Endothelial cell of umbilical vein (primary cell): ENCODE results near the gene COL28A1. TPM values are rescaled to one million over a fixed set of nuclear protein-coding genes. Genes with fewer than 3 reads are reported as not detected.

Experiments used
- BruUV-seq: library from RNA; stranded (reverse); fragments of 400-500 nt; replicated peaks from 2 replicates; lab custom pipeline; 2021; lab: Mats Ljungman, UMichigan
- CTCF ChIA-PET: fragments of 300-600, 350-600 bp; sonication (Branson Sonifier 250); formaldehyde crosslinking; loops from one replicate; lab custom pipeline; 2021; ENCODE audit warnings: antibody characterized with exemption, inconsistent platforms; lab: Charles Lee
- POLR2A ChIA-PET: fragments of 300-600, 350-600 bp; sonication (Branson Sonifier 250); formaldehyde crosslinking; loops from one replicate; lab custom pipeline; 2021; ENCODE audit warnings: antibody characterized with exemption, inconsistent platforms; lab: Charles Lee
- DNase-seq: peaks from one replicate; pipeline ENCODE4 v3.0.0-alpha.2; 2011; ENCODE audit warnings: low read depth, low spot score
- FAIRE-seq: peaks from 2 replicates; lab custom pipeline; 2011; peaks lifted over from hg19 to GRCh38; lab: Jason Lieb, UNC
- H2AFZ ChIP-seq: 2 replicates; pipeline ENCODE4 v1.6.0; 2012; ENCODE audit warnings: low read depth, low read length, control low read depth, inconsistent platforms
- H3K27ac ChIP-seq: 2 replicates; pipeline ENCODE4 v1.5.1; 2011; ENCODE audit warnings: low read depth, mild to moderate bottlenecking, control low read depth, low read length, moderate library complexity; ENCODE audit not compliant: insufficient read depth
- H3K27me3 ChIP-seq, 2 experiments: 2 replicates each; pipeline versions ENCODE4 v1.6.0 to v1.6.1; 2011; ENCODE audit warnings: low read length in 2 of 2, mixed read lengths in 1 of 2; ENCODE audit not compliant: control insufficient read depth in 2 of 2, insufficient read depth in 2 of 2
- H3K36me3 ChIP-seq, 2 experiments: 2 replicates in 1 of 2; 3 replicates in 1 of 2; pipeline ENCODE4 v1.5.1; 2011; ENCODE audit warnings: low read length in 2 of 2, mild to moderate bottlenecking in 1 of 2, moderate library complexity in 1 of 2; ENCODE audit not compliant: control insufficient read depth in 2 of 2, insufficient read depth in 2 of 2; ENCODE audit errors: extremely low read depth in 1 of 2
- H3K4me1 ChIP-seq: 3 replicates; pipeline ENCODE4 v1.5.1; 2011; ENCODE audit warnings: mild to moderate bottlenecking, low read length; ENCODE audit not compliant: control insufficient read depth, insufficient read depth; ENCODE audit errors: extremely low read depth
- H3K4me2 ChIP-seq: 2 replicates; pipeline ENCODE4 v1.6.1; 2011; ENCODE audit warnings: low read length, control low read depth, mixed read lengths; ENCODE audit not compliant: insufficient read depth
- H3K4me3 ChIP-seq, 3 experiments: fragments of 200-600 bp in 1 of 3; sonication (generic), shearing (Covaris generic) in 1 of 3; replicated peaks in 1 of 3; 2 replicates each; pipeline ENCODE4 v1.5.1; 2011 to 2016; ENCODE audit warnings: control low read depth in 3 of 3, low read length in 3 of 3, mild to moderate bottlenecking in 2 of 3, inconsistent platforms in 1 of 3, low read depth in 1 of 3, moderate library complexity in 1 of 3; ENCODE audit not compliant: insufficient read depth in 1 of 3
- H3K79me2 ChIP-seq: 2 replicates; pipeline ENCODE4 v1.6.0; 2012; ENCODE audit warnings: low read length, inconsistent platforms; ENCODE audit not compliant: control insufficient read depth, insufficient read depth
- H3K9ac ChIP-seq: replicated peaks from 2 replicates; pipeline ENCODE3; 2011; ENCODE audit warnings: low read length, control low read depth; ENCODE audit not compliant: insufficient read depth; ENCODE audit errors: extremely low read depth
- H3K9me1 ChIP-seq: replicated peaks from 3 replicates; pipeline ENCODE4 v1.6.0; 2011; ENCODE audit warnings: mild to moderate bottlenecking, low read length; ENCODE audit not compliant: control insufficient read depth, insufficient read depth; ENCODE audit errors: extremely low read depth
- H3K9me3 ChIP-seq: replicated peaks from 2 replicates; pipeline ENCODE4 v1.5.1; 2012; ENCODE audit warnings: low read length, inconsistent platforms; ENCODE audit not compliant: control insufficient read depth, insufficient read depth
- H4K20me1 ChIP-seq: replicated peaks from 2 replicates; pipeline ENCODE3; 2011; ENCODE audit warnings: mild to moderate bottlenecking, low read length; ENCODE audit not compliant: control insufficient read depth, insufficient read depth; ENCODE audit errors: extremely low read depth
- CTCF ChIP-seq, 2 donors: IDR thresholded peaks; 1 replicate in 1 of 2; 2 replicates in 1 of 2; pipeline ENCODE4 v1.5.1; 2011; ENCODE audit warnings: low read length in 2 of 2, mild to moderate bottlenecking in 2 of 2, moderate library complexity in 2 of 2, control low read depth in 1 of 2, inconsistent platforms in 1 of 2, low read depth in 1 of 2; ENCODE audit not compliant: insufficient read depth in 1 of 2; ENCODE audit errors: extremely low read depth in 1 of 2
- EZH2 ChIP-seq: IDR thresholded peaks from 2 replicates; pipeline ENCODE4 v1.6.1; 2012; ENCODE audit warnings: borderline replicate concordance, low read depth, mild to moderate bottlenecking, moderate library complexity, low read length, inconsistent platforms; ENCODE audit not compliant: severe bottlenecking
- FOS ChIP-seq: IDR thresholded peaks from 2 replicates; pipeline ENCODE4 v1.6.1; 2011; ENCODE audit warnings: mild to moderate bottlenecking, low read length, moderate library complexity, borderline replicate concordance; ENCODE audit not compliant: insufficient read depth
- GATA2 ChIP-seq: IDR thresholded peaks from 2 replicates; pipeline ENCODE4 v1.7.0; 2011; ENCODE audit warnings: low read depth, mild to moderate bottlenecking, moderate library complexity, mixed read lengths, low read length; ENCODE audit not compliant: insufficient read length, insufficient read depth
- JUN ChIP-seq: IDR thresholded peaks from 2 replicates; pipeline ENCODE4 v1.6.1; 2011; ENCODE audit warnings: borderline replicate concordance, low read depth; ENCODE audit not compliant: insufficient read length, insufficient read depth
- MAX ChIP-seq: IDR thresholded peaks from 2 replicates; pipeline ENCODE4 v1.6.1; 2011; ENCODE audit not compliant: insufficient read depth, insufficient read length
- MYC ChIP-seq: IDR thresholded peaks from one replicate; pipeline ENCODE4 v1.6.1; 2011; ENCODE audit warnings: mild to moderate bottlenecking, low read depth, low read length
- POLR2A ChIP-seq: IDR thresholded peaks from 2 replicates; pipeline ENCODE4 v1.6.1; 2012; ENCODE audit warnings: low read depth, mild to moderate bottlenecking, control low read depth, low read length
- POLR2AphosphoS5 ChIP-seq: IDR thresholded peaks from 2 replicates; pipeline ENCODE4 v1.6.1; 2012; ENCODE audit warnings: low read depth, mild to moderate bottlenecking, control low read depth, low read length, moderate library complexity; ENCODE audit not compliant: insufficient read depth
- dilution Hi-C: fragments of 300-500 bp; cut with MboI; formaldehyde crosslinking; loops from one replicate; pipeline ENCODE4 v1.15.0; 2019; ENCODE audit warnings: low sequenced_read_pairs; ENCODE audit not compliant: extremely low pct_ligation_motif_present
- intact Hi-C: fragments of 100-400 bp; cut with micrococcal nuclease; formaldehyde crosslinking; loops from one replicate; pipeline ENCODE4 v1.10.0; 2022
- polyA plus RNA-seq, 4 experiments: library from polyadenylated mRNA; depleted of rRNA in 3 of 4; stranded (reverse) in 3 of 4; unstranded in 1 of 4; fragments of >200 nt; gene quantifications; 2 replicates each; pipeline versions ENCODE4 v1.2.1 to v1.2.3, GENCODE V29; 2011 to 2012; ENCODE audit warnings: missing spikeins in 1 of 4
- total RNA-seq: library from RNA; stranded (reverse); gene quantifications from 2 replicates; pipeline ENCODE4 v1.2.3, GENCODE V29; 2021

The COL28A1 gene
- total and polyA plus RNA-seq, 2 donors (not counting 3 experiments of a cell fraction or from before 2014, with no cell fraction given), result not detected

GRCh38 chr7:7490003-7490402 lies 45.7 kb downstream of the COL28A1 start:
- dilution Hi-C loops, result no loop called here
- no peak overlapping the region for H2AFZ ChIP-seq
- TF ChIP-seq FOS, result no peak
- TF ChIP-seq JUN, result no peak
- no peak for TF ChIP-seq MYC
- no peak for TF ChIP-seq POLR2A
- TF ChIP-seq CTCF (IDR thresholded peaks at IDR 0.05; ENCODE audit: extremely low read depth in 1 of 2, insufficient read depth in 1 of 2, low read depth in 1 of 2, low read length in 2 of 2), result no peak
- TF ChIP-seq GATA2, result no peak
- TF ChIP-seq MAX, result no peak
- TF ChIP-seq EZH2, result no peak
- no peak for TF ChIP-seq POLR2AphosphoS5
- no peaks in the 10 kb centered on the region for H4K20me1 ChIP-seq
- H3K27me3 ChIP-seq, result no peaks in the 10 kb centered on the region
- H3K9me3 ChIP-seq, result no peaks in the 10 kb centered on the region
- no peak for FAIRE-seq
- no peak overlapping the region for H3K4me2 ChIP-seq
- no peaks in the 10 kb centered on the region for H3K4me1 ChIP-seq
- intact Hi-C loops, result no loop called here
- H3K4me3 ChIP-seq, result no peak overlapping the region
- no peak overlapping the region for H3K27ac ChIP-seq
- ChIA-PET CTCF (no interaction called here), POLR2A (no interaction called here)
- BruUV-seq, result no TSS peak
- DNase-seq, result no peak
- H3K79me2 ChIP-seq, result no peaks in the 10 kb centered on the region
- no peaks in the 10 kb centered on the region for H3K9me1 ChIP-seq
- H3K36me3 ChIP-seq, result no peaks in the 10 kb centered on the region
- H3K9ac ChIP-seq, result no peak overlapping the region
